NCI-H460 (cell line): ENCODE data around the gene GARIN5B. TPM values are rescaled to one million over a fixed set of nuclear protein-coding genes. Genes with fewer than 3 reads are reported as not detected.

Source experiments
- DNase-seq: peaks from one replicate; pipeline ENCODE4 v3.0.0-alpha.2; 2016; ENCODE audit warnings: low read depth; ENCODE audit errors: extremely low read depth
- total RNA-seq: library from RNA; depleted of rRNA; stranded (reverse); fragments of >200 nt; shearing (Covaris generic); gene quantifications from 2 replicates; pipeline ENCODE4 v1.2.3, GENCODE V29; 2014; rRNA removed

The GARIN5B gene
- total RNA-seq, 1 experiment from 2014 or later, result not detected

DNA sequence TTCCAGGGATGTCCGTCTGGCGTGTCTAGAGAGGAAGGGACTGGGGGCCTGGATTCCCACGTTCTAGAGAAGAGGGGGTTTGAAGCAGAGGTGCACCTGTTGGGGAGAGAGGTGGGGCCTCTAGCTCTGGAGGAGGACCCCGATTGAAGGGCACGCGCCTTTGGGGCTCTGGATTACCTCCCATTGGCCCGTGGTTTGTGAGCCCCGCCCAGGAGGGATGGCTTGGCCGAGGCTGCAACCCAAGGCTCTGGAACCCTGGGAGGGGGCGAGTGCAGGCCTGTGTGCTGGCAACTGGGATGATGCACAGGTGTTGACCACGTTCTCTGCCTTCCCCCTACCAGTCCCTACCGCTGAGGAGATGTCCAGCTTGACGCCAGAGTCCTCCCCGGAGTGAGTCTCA lies 58.1 kb downstream of the GARIN5B start:
- DNase-seq, result no peak

Other genes starting within 250 kb of the GARIN5B start
- gene PPP1R12C, start 245.6 kb downstream of the GARIN5B start, total RNA-seq, result 22.2 and 25.0 TPM in 2 replicates
- 18.6 and 25.1 TPM in 2 replicates for gene TNNT1, start 214.1 kb downstream of the GARIN5B start, total RNA-seq
- 1.2 and 4.5 TPM in 2 replicates for gene TNNI3, start 205.5 kb downstream of the GARIN5B start, total RNA-seq
- 7.8 and 8.9 TPM in 2 replicates for gene DNAAF3, start 196.6 kb downstream of the GARIN5B start, total RNA-seq
- gene SYT5, start 183.0 kb downstream of the GARIN5B start, total RNA-seq, result 0.20 and 0.30 TPM in 2 replicates
- gene PTPRH, start 153.8 kb downstream of the GARIN5B start, total RNA-seq, result 31.9 and 34.0 TPM in 2 replicates
- gene TMEM86B, start 134.5 kb downstream of the GARIN5B start, total RNA-seq, result 1.8 and 2.3 TPM in 2 replicates
- 32.6 and 33.6 TPM in 2 replicates for gene PPP6R1, start 104.2 kb downstream of the GARIN5B start, total RNA-seq
- 33.4 and 37.1 TPM in 2 replicates for gene HSPBP1, start 83.2 kb downstream of the GARIN5B start, total RNA-seq
- gene BRSK1, start 79.3 kb downstream of the GARIN5B start, total RNA-seq, result 3.8 and 5.7 TPM in 2 replicates
- not detected in 2 replicates for gene TMEM150B, start 37.9 kb downstream of the GARIN5B start, total RNA-seq
- 5.1 and 7.9 TPM in 2 replicates for gene KMT5C, start 23.4 kb downstream of the GARIN5B start, total RNA-seq
- not detected in 2 replicates for gene COX6B2, start 8.5 kb downstream of the GARIN5B start, total RNA-seq
- 0.32 and 0.84 TPM in 2 replicates for gene IL11, start 7.2 kb upstream of the GARIN5B start, total RNA-seq
- gene TMEM190, start 13.6 kb upstream of the GARIN5B start, total RNA-seq, result not detected in 2 replicates
- 0.97 and 2.0 TPM in 2 replicates for gene TMEM238, start 21.0 kb upstream of the GARIN5B start, total RNA-seq
- gene RPL28, start 22.7 kb upstream of the GARIN5B start, total RNA-seq, result 426 and 465 TPM in 2 replicates
- gene UBE2S, start 44.5 kb upstream of the GARIN5B start, total RNA-seq, result 369 and 378 TPM in 2 replicates
- gene SHISA7, start 80.0 kb upstream of the GARIN5B start, total RNA-seq, result not detected in 2 replicates
- gene ISOC2, start 98.4 kb upstream of the GARIN5B start, total RNA-seq, result 33.9 and 39.6 TPM in 2 replicates
- gene C19orf85, start 101.5 kb upstream of the GARIN5B start, total RNA-seq, result not detected in 2 replicates
- gene ZNF628, start 113.4 kb upstream of the GARIN5B start, total RNA-seq, result 2.1 and 6.1 TPM in 2 replicates
- gene NAT14, start 121.9 kb upstream of the GARIN5B start, total RNA-seq, result 3.9 and 4.5 TPM in 2 replicates
- 0.07 TPM in 1 of 2 replicates, not detected in the other for gene SSC5D, start 125.2 kb upstream of the GARIN5B start, total RNA-seq
- gene SBK2, start 173.9 kb upstream of the GARIN5B start, total RNA-seq, result not detected in 2 replicates
- 0.32 TPM in 1 of 2 replicates, not detected in the other for gene SBK3, start 182.3 kb upstream of the GARIN5B start, total RNA-seq
- 2.1 and 3.2 TPM in 2 replicates for gene ZNF579, start 217.6 kb upstream of the GARIN5B start, total RNA-seq
- gene FIZ1, start 236.3 kb upstream of the GARIN5B start, total RNA-seq, result 3.6 and 5.0 TPM in 2 replicates
- gene ZNF524, start 237.0 kb upstream of the GARIN5B start, total RNA-seq, result 15.9 and 16.5 TPM in 2 replicates
- gene ZNF865, start 242.4 kb upstream of the GARIN5B start, total RNA-seq, result 1.1 and 1.3 TPM in 2 replicates